Measurements from ENCODE around the gene CFAP61.
"Not testable (repeated sequence)": the region's sequence is repeated elsewhere in the genome, so short reads cannot be mapped to it uniquely, and the experiment has no call there.

CFAP61 gene

GRCh38 chr20:20052074-20052970, at the start of gene CFAP61, which contains the start of gene CRNKL1:
TSS of gene CFAP61 (plus strand) at chr20:20052532. CDS start at chr20:20056654, 4,122 bp downstream.
TSS of gene CRNKL1 (minus strand) at chr20:20052466. CDS start at chr20:20052342, 124 bp downstream.
- DNase-seq = peak; percentile 99

- peak; percentile 95 for DNase-seq
These were observed 49.0 kb upstream of the CFAP61 start for GRCh38 chr20:20003031-20003954.

GRCh38 chr20:20003955-20004322, 48.4 kb upstream of the CFAP61 start:
- DNase-seq = not testable (repeated sequence)

- DNase-seq = no peak
These were observed 47.0 kb upstream of the CFAP61 start for GRCh38 chr20:20005342-20005741.

GRCh38 chr20:20009784-20010253, 42.5 kb upstream of the CFAP61 start:
- no peak for DNase-seq

GRCh38 chr20:20010639-20011500, 41.5 kb upstream of the CFAP61 start:
- no peak for DNase-seq

- DNase-seq = no peak
These were observed 39.8 kb upstream of the CFAP61 start for GRCh38 chr20:20012541-20012940.

GRCh38 chr20:20014659-20015058, 37.7 kb upstream of the CFAP61 start:
- peak; percentile 45 for DNase-seq

- DNase-seq = peak; percentile 90
These were observed 35.1 kb upstream of the CFAP61 start, which contains the start of gene NAA20 for GRCh38 chr20:20017001-20017843. TSS of gene NAA20 (plus strand) at chr20:20017362. CDS start at chr20:20017397, 35 bp downstream.

GRCh38 chr20:20017844-20018185, 34.5 kb upstream of the CFAP61 start:
- no peak for DNase-seq

GRCh38 chr20:20018366-20018765, 34.0 kb upstream of the CFAP61 start:
- no peak for DNase-seq

GRCh38 chr20:20019123-20019522, 33.2 kb upstream of the CFAP61 start:
- DNase-seq = no peak

- no peak for DNase-seq
These were observed 31.4 kb upstream of the CFAP61 start for GRCh38 chr20:20020908-20021307.

- no peak for DNase-seq
These were observed 30.5 kb upstream of the CFAP61 start for GRCh38 chr20:20021835-20022234.

- peak; percentile 53 for DNase-seq
These were observed 29.8 kb upstream of the CFAP61 start for GRCh38 chr20:20022498-20022897.

GRCh38 chr20:20023395-20023794, 28.9 kb upstream of the CFAP61 start:
- DNase-seq = no peak

- no peak for DNase-seq
These were observed 27.4 kb upstream of the CFAP61 start for GRCh38 chr20:20024942-20025341.

- no peak for DNase-seq
These were observed 25.0 kb upstream of the CFAP61 start for GRCh38 chr20:20027284-20027683.

- no peak for DNase-seq
These were observed 20.5 kb upstream of the CFAP61 start for GRCh38 chr20:20031790-20032189.

GRCh38 chr20:20034486-20034885, 17.8 kb upstream of the CFAP61 start:
- DNase-seq = no peak

GRCh38 chr20:20036756-20037155, 15.6 kb upstream of the CFAP61 start:
- no peak for DNase-seq

All from inflammatory macrophage treated with lipopolysaccharide for 4 hours (primary cell).